A172 (cell line): Measurements from ENCODE around the gene METTL18. TPM values are rescaled to one million over a fixed set of nuclear protein-coding genes. Genes with fewer than 3 reads are reported as not detected.
"Not testable (repeated sequence)": the region's sequence is repeated elsewhere in the genome, so short reads cannot be mapped to it uniquely, and the experiment has no call there.

Experiments used
- DNase-seq: peaks from one replicate; pipeline ENCODE4 v3.0.0-alpha.2; 2015; ENCODE audit warnings: low spot score
- total RNA-seq: library from RNA; depleted of rRNA; stranded (reverse); fragments of >200 nt; shearing (Covaris generic); gene quantifications from 2 replicates; pipeline ENCODE4 v1.2.3, GENCODE V29; 2014; rRNA removed

Gene METTL18
- total RNA-seq = 16.0 and 26.0 TPM in 2 replicates

DNA sequence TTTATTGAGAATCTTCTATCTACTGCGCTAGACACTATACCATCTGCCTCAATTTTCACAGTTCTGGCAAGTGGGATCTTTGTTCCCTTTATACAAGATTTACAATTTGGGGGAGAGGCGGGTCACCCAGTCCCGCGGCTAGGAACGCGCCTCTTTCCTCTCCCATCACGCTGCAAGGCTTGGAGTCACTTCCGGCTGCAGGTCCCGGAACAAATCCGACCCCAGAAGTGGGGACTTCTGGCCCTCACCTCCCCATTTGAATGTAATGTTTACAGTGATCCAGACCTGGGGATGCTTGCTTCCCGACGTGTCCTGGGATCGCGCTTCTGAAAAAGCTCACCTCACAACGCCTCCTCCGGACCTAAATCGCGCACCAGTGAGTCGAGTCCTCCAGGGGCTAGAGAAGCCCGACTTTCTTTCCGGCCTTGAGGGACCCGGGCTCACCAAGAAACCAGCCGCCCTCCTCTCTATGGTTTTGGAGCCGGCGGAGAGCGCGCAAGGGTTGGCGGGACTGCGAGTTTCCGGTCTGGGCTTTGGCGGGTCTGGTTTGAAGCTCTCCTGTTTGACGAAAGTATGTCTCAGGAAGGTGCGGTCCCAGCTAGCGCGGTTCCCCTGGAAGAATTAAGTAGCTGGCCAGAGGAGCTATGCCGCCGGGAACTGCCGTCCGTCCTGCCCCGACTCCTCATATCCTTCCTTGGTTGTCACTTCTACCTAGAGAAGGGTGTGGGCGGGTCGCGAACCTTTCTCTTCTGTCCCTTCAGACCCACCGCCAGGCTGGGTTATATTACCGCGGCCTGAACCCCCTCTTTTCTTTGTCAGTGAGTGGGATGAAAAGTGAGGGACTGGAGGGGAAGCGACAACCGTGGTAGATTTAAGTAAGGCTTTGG lies at the start of gene METTL18:
METTL18 (minus strand) TSS at position 378 of the 887 bp plus-strand sequence. CDS start 1,212 bp downstream, outside the sequence.
- peak; percentile 94 for DNase-seq

DNA sequence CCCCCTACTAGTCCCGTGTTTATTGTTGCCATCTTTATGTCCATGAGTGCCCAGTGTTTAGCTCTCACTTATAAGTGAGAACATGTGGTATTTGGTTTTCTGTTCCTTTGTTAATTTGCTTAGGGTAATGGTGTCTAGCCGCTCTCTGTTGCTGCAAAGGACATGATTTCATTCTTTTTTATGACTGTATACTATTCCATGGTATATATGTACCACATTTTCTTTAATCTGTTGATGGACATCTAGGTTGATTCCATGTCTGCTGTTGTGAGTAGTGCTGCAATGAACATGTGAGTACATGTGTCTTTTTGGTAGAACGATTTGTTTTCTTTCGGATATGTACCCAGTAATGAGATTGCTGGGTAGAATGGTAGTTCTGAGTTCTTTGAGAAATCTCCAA lies 44.2 kb upstream of the METTL18 start:
- no peak for DNase-seq

DNA sequence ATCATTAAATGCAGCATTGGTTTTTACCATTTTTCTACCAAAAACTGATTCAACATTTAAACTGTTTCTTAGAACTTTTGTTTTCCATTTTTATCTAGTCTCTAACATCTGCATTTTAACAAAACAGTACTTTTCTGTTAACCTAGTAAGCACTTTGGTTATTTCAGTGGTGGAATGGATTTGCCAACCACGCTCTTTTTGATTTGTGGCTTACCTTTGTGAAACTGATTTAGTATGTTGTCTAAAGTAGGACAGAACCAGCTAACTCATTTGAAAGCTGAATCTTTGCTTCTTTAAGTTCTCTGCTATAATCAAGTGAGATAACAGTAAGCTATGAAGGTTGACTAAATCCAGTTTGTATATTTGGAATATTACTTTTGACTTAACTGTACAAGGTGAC lies 41.5 kb upstream of the METTL18 start:
- no peak for DNase-seq

DNA sequence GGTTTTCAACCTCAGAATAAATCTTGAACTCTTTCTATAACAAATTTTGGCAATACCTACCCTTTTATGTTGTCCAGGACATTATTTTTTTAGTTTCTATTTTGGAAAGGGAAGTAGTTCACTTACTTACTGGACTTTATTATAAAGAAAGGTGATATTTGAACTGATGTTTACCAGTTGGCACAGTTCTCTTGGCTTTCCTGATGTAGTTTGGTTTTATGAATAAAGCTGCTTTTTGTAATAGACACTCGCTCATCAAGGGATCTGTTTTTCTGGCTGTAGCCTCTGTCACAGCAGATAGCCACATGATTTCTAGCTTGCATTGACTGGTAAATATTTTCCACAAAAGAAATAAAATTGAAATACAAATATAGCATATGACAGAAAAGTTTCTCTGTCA lies 40.9 kb upstream of the METTL18 start:
- DNase-seq = no peak

DNA sequence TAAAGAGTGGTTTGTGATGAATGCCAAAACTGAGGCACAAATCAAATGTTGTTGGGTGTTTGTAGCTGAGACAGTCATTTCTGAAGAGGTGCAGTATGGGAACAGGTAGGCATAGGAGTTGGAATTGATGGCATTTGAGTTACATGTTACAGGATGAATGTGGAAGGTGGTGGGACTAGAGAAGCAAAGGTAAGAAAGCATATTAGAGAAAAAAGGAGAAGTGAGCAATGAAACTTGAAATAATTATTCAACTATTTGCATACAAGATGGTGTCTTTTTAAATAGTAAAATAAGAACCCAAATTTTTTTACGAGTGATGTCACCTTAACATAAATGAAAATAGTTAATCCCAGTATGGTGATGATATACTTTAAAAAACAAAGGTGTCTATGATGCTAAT lies 40.2 kb upstream of the METTL18 start:
- DNase-seq = no peak

DNA sequence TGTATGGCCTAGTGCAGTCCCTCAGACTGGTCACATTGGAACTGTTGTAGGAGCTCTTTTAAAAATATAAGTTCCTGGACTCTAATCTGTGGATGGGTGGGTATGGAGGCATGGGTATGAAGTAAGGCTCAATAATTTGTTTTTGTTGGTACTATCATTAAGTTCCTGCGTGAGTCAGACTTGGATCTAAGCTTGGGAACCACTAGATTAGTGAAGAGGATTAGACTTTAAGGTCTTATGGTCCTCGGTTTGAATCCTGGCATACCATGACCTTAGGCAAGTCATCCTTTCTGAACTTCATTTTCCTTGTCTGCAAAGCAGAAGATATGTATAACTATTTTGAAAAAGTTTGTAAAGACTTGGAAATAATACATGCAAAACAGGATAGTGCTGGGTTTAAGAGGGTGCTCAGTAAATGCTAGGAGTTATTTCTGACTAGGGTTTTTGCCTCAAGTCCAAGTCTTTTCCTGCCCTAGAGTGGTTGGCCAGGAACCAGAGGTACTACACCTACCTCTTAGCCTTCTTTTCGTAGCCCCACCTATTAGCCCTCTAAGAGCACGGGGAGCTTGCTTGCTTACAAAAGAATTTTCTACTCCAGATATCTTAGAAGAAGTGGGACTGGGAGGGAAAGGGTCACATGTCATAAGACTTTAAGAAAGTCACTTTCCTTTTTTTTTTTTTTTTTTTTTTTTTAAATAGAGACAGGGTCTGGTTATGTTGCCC lies 38.6 kb upstream of the METTL18 start:
- DNase-seq = no peak

DNA sequence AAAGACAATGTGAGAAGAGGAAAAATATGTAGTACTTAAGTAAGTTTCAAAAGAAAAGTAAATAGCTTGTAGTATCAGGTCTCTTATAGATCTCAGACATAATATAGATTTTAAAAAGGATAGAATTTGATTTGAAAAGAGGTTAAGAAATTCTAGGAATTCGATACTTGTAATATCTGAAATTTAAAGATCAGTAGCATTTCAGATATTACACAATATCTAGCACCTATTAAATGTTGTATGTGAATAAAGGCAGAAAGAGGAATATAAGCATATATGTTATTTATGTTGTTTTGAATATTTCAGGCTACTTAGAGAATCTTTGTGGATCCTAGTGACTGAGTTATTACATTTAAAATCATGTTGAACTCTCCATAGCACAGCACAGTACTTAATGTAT lies 35.0 kb upstream of the METTL18 start:
- no peak for DNase-seq

DNA sequence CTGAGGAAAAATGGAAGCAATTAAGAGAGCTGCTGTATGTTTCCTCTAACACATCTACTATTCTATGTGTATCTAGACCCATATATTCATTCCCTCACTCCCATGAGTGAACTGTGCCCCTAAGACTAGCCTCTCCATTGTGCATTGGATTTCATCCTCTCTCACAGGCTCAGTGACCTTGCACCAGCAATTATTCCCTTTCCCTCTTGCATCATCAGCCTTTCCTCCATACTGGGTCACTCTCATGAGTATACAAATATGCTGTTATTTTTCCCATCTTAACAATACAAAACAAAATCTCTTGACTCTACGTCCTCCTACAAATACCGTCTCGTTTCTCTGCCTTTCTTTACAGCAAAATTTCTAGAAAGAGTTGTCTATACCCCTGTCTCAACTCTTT lies 29.4 kb upstream of the METTL18 start:
- DNase-seq = no peak

DNA sequence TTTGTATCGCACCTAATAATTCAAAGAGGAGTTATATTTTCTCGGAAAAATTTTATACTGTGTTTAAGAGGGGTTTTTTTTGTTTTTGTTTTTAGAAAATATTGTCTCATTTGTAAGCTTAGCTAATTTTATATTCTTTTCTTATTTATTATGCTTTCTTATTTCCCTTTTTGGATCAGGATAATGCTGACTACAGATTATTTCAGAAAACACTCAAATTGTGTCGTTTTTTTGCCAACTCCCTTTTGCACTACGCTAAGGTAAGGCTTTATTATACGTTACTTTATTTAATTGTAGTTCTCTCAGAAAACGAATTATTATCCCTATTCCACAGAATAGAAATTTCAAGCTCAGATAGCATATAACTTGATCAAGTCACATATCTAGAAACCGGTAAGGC lies 26.8 kb upstream of the METTL18 start:
- no peak for DNase-seq

DNA sequence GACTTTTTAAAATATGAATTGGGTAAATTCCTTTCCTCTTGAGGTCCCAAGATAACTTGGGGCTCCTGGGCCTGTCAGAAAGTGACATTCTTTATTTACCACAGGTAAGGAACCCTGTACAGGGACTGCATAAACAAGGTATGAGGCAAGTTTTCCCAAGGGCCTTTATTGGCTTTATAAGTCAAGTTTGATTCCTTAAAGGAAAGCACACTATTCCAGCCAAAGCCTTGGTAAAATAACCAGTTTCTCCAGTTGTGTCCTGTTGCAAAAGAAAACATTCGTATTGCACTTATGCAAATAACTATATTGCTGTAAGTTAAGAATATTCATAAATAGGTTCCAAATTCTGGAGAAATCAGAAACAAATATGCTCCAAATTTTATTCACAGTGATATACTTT lies 21.9 kb upstream of the METTL18 start:
- no peak for DNase-seq

DNA sequence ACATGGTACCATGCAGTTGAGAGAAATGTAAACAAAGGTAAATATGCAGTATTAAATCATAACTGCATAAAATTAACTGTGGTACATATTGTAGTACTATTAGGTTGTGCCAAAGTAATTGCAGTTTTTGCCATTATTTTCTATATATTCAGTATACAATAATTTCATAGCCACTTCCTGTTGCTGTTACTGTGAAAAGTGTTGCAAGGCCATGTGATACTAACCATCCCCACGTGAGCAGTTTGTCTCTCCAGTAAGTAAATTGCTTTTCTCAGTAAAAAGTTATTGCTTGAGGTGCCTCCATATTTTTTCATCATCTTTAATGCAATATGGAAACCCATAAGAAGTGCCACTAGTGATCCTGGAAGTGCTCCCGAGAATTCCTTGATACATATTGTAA lies 19.6 kb upstream of the METTL18 start:
- no peak for DNase-seq

DNA sequence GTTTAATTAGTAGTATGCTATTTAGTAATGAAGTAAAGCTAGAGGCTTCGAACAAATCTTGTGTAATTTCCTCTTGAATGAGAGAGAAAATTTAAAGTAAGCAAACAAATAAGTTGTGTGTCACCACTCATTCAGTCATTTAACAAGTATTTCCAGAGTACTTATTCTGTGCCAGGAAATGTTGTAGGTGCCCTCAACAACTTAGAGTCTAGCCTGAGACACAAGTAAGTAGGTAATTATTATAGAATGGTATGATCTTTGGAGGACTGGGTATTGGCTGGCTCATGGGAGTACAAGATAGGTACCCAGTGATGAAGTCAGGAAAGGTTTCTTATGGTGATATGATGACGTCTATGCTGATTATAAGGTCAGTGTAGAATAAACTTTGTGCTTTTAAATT lies 17.4 kb upstream of the METTL18 start:
- no peak for DNase-seq

DNA sequence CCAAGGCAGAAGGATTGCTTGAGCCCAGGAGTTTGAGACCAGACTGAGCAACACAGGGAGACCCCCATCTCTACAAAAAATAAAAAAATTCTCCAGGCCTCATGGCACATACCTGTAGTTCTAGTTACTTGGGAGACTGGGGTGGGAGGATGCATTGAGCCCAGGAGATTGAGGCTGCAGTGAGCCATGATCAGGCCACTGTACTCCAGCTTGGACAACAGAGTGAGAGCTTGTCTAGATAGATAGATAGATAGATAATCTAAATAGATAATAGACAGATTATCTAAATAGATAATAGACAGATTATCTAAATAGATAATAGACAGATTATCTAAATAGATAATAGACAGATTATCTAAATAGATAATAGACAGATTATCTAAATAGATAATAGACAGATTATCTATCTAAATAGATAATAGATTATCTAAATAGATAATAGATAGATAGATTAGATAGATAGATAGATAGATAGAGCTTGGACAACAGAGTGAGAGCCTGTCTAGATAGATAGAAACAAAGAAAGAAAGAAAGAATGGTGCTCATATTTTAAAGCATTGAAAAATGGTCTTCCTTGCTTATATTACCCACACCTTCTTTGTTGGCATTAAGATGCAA lies 16.8 kb upstream of the METTL18 start:
- DNase-seq = not testable (repeated sequence)

DNA sequence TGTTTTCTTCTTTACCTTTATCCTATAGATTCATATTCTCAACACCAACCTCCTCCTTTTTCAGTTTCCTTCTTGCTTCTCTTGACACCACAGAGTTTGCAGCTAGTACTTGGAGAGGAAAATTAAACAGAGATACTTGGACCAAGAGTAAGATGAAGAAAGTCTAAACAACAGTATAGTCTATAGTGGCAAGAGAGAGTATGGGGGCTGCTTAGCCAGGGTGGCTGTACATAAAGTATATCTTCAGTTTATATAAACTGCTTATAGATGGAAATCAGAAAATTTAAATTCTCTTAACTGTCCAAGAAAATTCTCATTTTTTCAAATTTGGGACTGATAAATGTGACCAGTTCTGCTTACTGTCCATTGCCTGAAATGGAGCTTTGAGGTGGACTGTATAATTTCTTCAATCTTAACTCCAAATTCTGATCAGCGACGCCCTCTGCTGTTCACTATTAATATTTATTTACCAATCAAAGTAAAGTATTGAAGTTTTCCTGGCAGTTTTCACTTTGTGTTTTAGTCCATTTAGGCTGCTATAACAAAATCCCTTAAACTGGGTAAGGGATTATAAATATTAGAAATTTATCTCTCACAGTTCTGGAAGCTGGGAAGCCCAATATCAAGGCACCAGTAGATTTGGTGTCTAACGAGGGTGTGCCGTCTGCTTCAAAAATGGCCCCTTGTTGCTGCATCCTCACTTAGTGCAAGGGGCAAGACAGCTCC lies 14.8 kb upstream of the METTL18 start:
- DNase-seq = peak; percentile 51

DNA sequence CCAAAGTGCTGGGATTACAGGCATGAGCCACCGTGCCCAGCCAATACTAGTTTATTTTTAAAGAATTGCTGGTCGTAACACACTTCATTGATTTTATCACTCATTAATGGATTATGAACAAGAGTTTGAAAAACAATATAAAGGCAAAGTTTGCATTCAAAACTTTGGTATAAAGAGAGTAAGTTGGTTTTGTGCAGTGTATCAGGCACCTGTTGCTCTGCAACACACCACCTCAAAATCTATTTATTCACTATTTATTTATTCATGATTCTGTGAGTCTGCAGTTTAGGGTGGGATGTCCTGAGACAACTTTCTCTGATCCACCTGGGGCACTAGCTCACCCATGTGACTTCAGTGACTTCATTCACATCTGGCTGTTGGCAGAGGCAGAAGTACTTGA lies 10.2 kb upstream of the METTL18 start:
- no peak for DNase-seq

DNA sequence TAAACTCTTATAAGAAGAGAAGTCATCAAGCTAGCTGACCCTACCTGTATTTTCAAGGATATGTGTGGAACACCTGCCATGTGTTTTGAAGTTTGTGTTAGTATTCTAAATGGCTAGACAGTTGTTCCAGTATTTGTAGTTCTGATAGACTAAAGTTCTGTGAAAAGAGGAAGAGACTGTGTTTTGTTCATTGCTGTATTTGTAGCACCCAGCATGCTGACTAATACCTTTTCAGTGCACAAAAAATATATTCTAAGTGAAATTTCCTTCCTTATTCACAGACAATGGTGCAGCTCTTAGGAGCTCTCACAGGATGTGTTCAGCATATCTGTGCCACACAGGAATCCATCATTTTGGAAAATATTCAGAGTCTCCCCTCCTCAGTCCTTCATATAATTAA lies 8.2 kb upstream of the METTL18 start:
- DNase-seq = no peak

DNA sequence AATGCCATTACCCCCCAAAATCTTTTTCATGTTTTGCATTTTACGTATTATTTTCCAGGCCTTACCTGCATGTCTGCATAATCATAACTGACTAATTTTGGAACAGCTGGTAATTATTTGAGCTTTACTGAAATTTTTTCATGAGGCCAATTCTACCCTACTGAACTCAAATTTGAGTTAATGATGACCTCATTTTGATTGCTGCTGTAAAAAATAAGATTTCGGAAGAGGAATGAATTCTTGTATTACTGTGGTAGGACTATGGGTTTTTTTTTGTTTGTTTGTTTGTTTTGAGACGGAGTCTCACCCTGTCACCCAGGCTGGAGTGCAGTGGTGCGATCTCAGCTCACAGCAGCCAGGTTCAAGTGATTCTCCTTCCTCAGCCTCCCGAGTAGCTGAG lies 2.6 kb upstream of the METTL18 start:
- no peak for DNase-seq

DNA sequence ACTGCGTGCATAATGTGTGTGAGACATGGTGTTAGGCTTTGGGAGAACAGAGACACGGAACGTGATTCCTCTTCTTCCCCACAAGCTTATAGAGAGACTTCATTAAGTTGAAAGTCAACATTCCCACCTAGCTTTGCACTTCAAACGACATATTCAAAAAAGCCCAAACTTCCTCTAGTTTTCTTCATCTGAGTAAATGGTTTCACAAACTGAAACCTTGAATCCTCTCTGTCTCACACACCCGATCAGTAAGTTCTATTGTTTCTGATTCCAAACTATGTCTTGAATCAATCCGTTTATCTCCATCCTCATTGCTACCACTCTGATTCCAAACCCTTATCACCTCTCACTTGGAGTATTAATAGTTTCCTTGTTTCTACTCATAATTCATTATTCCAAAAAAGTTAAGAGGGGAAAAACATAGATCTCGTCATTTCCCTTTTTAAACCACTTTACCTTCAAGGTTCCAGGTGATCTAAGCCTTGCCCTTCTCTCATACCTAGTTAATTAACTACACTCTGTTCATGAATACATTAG lies 1.6 kb upstream of the METTL18 start:
- no peak for DNase-seq

DNA sequence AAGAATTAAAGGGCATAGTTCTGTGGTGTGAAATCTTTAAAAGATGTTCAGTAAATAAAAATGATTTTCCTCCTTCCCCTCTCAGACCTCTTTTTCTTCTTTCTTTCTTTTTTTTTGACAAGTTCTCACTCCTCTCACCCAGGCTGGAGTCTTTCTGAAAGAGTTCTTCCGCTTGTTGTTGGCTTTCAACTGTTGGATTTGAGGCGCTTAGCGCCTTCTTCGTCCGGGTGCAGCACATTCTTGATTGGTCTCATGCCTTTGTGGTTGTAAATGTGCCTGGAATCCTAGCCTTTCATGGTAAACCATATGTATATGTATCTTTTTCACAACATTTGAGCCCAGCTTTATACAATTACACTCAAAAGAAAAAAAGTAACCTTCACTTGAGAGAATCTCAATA lies 980 bp upstream of the METTL18 start:
- DNase-seq = peak; percentile 32

DNA sequence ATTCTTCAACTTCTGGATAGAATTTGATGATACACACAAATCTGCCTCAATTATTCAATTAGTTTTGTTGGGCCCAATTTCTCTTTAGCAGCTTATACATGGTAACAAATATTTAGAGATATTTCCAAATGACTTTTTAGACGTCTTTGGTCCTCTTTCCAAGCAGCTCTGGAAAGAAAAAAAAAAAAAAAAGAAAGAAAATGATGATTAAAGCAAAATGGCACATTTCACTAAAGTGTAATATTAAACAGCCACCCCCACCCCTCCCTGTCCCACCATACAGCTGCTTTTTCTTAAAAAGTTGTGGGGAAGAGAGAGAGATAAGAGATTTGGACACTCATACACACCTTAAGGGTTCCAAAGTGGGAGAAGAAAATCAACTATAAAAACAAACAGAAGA lies 977 bp downstream of the METTL18 start:
- no peak for DNase-seq

DNA sequence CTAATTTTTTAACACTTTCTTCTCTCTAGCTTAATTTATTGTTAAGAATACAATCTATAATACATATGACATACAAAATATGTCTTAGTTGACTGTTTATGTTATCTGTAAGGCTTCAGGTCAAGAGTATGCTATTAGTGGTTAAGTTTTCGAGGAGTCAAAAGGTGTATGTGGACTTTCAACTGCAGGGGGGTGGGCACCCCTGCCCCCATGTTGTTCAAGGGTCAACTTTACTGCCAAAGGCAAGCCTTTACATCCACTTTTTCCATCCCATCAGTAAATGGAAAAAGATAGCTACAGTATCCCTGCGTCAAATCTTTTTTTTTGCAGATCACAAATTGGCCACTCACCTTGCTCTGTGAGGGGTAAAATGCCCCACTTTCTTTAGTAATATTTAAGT lies 6.3 kb downstream of the METTL18 start:
- no peak for DNase-seq

DNA sequence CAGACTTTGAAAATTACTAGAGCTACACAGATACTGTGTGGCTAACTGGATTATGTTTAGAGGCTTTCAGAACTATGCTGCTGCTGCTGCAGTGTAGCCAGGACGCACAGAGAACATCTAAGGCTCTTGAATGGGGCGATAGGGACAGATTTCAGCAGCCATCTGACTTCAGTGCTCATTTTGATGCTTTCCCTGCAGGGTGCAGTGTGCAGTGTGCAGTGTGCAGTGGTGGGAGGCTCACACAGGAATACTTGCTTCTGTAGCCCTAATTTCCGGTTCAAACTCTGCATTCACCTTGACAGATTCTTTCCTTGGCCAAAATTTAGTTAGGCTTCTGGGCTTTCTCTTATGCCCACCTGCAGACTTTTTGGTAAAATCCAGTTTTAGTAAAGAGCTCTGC lies 7.7 kb downstream of the METTL18 start:
- no peak for DNase-seq
